ENCODE results near the gene S100Z. TPM values are rescaled to one million over a fixed set of nuclear protein-coding genes. Genes with fewer than 3 reads are reported as not detected.
A peak's percentile ranks its signal among the peaks of the same experiment; 100 is the strongest.

Gene S100Z
- polyA plus RNA-seq, 1 donor: 0.40 TPM

GRCh38 chr5:76953551-76954382 lies 104.0 kb downstream of the S100Z start:
- DNase-seq: no peak

GRCh38 chr5:76954383-76954763 lies 104.6 kb downstream of the S100Z start:
- DNase-seq: no peak

GRCh38 chr5:76956033-76956432 lies 106.2 kb downstream of the S100Z start:
- DNase-seq: no peak

- peak; percentile 22 for DNase-seq
Measured at GRCh38 chr5:76958991-76959767, 109.4 kb downstream of the S100Z start.

GRCh38 chr5:76960004-76960625 lies 110.3 kb downstream of the S100Z start:
- DNase-seq: no peak

- DNase-seq: no peak
Measured at GRCh38 chr5:76964060-76964459, 114.2 kb downstream of the S100Z start.

Other genes starting within 250 kb of the S100Z start
- 0.25 TPM for gene F2RL2, start 226.6 kb upstream of the S100Z start, polyA plus RNA-seq (ENCODE audit: insufficient read length)
- 19.9 TPM for gene F2R, start 133.9 kb upstream of the S100Z start, polyA plus RNA-seq (ENCODE audit: insufficient read length)
- gene F2RL1, start 31.0 kb upstream of the S100Z start, polyA plus RNA-seq (ENCODE audit: insufficient read length): 0.31 TPM
- 0.45 TPM for gene CRHBP, start 103.0 kb downstream of the S100Z start, polyA plus RNA-seq (ENCODE audit: insufficient read length)
- gene AGGF1, start 180.4 kb downstream of the S100Z start, polyA plus RNA-seq (ENCODE audit: insufficient read length): 14.4 TPM
- 7.4 TPM for gene ZBED3, start 237.3 kb downstream of the S100Z start, polyA plus RNA-seq (ENCODE audit: insufficient read length)

Data from hindlimb muscle (tissue), 1 donor.